HG03571 (cell line): ENCODE results near the gene CCDC9.
A peak's percentile ranks its signal among the peaks of the same experiment; 100 is the strongest.

Experiments
- ATAC-seq: cut with Tn5 transposase; IDR thresholded peaks from one replicate; pipeline ENCODE4 v1.9.1; 2021; ENCODE audit not compliant: unreplicated experiment

Gene CCDC9

DNA sequence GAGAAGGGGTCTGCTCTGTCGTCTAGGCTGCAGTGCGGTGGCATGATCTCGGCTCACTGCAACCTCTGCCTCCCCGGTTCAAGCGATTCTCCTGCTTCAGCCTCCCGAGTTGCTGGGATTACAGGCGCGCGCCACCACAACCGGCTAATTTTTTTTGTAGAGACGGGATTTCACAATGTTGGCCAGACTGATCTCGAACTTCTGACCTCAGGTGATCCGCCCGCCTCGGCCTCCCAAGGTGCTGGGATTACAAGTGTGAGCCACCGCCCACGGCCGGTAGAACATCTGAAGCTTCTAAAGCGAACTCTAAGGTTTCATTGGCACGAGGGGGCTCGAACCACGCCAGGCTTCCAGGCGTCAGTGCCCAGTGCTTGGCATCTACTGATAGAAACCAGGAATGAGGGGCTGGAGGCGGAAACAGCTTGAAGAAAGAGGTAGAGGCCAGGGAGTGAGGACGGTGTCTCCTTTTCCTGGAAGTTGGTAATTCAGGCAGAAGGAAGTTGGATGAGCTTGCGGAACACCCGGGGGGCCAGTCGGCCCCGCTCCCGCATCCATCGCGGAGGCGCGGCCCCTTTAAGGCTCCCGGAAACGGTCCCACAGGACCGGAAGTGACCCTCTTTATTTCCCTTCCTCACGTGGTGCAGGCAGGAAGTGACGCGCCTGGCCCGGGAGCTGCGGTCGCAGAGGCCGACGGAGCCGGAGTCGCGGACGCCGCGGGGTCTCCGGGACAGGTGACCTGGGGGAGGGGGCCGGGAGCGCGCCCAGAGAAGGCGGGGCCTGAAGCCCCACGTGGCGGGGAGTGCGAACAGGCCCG lies at the start of gene CCDC9:
CCDC9 (plus strand) TSS at position 647 of the 814 bp plus-strand sequence. CDS start 1,876 bp downstream, outside the sequence.
- ATAC-seq, result peak; percentile 47

DNA sequence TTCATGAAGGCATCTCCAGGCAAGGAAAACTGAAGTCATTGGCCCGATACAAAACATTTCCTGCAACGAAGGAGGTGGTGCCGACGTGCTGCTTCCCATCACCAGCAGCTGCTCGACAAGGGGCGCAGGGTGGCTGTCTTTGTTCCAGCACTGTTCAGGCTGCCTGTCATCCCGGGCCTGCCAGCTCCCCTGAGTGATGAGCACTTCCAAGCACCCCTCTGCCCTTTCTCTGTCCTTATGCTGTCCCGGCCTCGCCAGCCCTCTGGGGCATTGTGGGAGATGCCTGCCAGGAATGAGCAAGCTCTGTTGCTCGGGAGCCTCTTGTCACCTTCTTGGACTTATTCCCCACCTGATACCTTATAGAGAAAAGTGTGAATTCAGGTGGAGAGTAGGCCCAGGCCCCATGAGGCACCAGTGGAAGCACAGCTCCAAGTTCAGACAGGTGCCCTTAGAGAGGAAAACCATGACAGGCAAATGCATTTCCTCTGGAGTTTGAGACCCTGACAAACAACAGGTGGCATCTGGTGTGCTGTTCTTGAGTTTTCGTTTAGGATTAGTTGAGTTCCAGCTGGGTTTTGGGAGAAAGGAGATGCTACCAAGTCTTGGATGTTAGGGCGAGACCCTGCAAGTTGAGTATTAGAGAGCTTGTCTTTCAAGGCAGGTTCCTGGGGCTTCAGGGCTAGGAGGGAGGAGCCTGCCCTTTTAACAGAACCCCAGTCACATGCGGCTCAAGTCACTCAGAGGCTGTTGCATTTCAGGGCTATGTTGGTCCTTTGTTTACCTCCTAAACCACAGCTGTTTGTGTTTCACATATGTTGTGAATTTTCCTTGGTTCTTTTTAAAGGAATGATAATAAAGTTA lies 46.8 kb upstream of the CCDC9 start:
- ATAC-seq, result no peak

DNA sequence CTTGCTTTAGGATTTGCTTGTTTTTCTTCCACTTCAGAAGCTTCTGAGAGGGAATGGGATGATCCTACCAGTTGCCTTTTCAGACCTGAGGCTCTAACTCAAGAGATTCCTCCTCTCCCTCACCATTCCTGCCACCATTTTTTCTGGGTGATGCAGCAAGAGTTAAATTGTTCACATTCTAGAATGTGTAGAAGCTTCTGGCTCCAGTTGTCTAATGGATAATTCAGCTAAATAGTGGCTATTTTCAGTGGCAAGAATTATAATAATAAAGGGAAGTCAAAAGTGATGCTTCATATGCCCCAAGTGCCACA lies 46.2 kb upstream of the CCDC9 start:
- no peak for ATAC-seq

DNA sequence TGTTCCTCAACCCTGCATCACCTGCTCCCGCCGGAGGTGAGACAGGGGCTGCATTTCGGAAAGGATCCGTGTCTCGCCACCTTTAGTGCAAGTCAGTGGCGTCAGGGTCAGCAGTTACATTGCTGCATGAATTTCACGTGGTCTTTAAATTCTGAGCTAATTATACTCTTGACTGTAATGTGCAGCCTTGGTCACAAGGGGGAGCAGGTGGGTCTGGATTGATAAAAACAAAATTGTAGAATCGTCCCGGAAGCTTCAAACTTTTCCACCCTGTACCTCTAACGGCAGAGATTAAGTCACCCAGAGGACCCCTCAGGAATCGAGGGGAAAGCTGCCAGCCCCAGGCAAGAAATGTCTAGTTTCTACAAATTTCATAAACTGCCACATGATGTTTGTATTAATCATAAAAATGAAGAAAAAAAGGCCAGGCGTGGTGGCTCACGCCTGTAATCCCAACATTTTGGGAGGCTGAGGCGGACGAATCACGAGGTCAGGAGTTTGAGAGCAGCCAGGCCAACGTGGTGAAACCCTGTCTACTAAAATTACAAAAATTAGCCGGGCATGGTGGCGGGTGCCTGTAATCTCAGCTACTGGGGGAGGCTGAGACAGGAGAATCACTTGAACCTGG lies 45.5 kb upstream of the CCDC9 start:
- ATAC-seq, result no peak

DNA sequence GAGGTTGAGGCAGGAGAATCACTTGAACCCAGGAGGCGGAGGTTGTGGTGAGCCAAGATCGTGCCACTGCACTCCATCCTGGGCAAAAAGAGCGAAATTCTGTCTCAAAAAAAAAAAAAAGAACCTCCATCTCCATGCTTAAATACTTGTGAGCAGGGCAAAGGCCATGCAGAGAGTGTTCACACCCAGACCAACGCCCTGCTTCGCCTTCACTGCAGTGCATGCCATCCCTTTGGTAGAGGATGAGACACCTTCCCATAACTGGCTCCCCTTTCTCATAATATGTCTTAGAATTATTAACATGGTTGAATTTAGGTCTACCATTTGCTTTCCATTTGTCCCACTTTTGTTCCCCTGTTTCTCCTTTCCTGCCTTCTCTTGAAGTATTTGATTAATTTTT lies 40.7 kb upstream of the CCDC9 start:
- ATAC-seq, result no peak

DNA sequence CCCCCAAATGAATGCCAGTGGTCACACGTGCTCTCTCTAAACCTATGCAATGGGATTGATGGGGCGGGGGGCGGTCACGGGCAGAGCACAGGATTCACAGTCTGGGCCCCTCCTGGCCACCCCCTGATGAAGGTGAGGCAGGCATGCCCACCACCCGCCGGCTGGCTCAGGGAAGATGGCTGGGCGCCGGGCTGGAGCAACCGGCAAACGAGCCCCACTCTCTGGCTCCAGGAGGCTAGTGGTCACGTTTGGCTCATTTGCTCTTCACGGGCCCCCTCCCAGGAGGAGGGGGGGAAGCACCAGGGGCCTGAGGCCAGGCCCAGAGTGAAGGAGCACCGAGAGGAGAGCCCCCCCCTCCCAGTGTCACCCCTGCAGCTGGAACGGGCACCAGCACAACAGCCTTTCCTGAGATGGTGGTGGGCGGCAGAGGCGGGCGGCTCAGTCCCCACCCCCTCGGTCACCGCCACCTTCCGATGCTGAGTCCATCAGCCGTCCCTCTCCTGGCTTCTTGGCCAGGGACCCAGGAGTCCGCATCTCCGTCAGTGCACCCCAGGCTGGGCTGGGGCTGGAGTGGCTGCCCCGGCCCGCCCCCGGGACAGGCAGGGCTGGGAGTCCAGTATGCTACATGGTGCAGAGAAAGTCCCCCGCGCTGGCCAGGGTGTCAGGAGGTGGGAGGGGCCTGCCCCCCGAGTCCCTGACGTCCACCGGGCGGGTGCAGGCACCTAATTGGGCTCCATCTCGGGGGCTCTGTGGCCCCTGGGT lies 35.1 kb upstream of the CCDC9 start:
- no peak for ATAC-seq

DNA sequence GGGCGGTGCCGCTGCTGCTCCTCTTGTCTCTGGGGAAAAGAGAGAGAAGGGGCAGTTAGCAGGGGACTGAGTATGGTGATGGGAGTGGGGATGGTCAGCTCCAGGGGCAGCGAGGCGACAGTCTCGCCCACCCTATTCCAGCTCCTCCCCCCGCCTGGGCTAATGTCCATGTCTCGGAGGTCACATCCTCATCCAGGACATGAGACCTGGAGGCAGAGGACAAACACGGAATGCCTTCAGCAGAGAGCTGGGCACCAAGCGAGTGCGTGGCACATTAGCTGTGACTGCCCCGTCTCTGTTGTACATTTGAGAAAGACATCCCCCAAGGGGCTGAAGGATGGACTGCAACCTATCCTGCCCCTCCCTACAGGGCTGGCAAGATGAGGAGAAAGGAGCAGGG lies 34.4 kb upstream of the CCDC9 start:
- no peak for ATAC-seq

DNA sequence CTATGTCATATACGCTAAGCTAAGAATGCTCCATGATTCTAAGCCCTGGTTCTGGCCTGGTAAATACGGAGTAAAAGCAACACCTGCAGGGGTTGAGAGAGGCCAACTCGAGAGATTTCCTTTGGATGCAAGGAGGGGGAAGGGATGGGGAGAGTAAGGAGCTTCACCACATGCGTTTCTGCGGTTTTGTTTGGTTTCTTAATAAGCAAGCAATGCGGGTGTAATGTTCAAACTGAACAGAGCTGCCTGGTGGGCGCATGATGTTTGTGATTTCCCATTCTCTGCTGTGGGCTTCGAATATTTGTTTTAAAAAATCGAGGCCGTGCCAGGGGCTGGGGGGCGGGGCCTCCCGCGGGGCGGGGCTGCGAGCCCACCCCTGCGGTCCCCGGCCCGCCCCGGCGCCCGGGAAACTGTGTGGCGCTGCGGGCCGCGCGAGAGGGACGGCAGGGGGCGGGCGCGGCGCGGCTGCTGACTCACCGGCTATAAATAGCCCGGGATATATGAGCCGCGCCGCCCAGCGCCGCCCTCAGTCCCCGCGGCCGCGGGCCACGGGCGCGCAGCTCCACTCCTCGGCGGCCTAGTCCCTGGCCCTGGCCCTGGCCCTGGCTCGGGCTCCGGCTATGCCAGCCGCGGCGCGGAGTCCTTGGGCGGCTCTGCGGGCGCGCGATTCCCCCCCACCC lies 30.4 kb upstream of the CCDC9 start:
- ATAC-seq, result peak; percentile 28

DNA sequence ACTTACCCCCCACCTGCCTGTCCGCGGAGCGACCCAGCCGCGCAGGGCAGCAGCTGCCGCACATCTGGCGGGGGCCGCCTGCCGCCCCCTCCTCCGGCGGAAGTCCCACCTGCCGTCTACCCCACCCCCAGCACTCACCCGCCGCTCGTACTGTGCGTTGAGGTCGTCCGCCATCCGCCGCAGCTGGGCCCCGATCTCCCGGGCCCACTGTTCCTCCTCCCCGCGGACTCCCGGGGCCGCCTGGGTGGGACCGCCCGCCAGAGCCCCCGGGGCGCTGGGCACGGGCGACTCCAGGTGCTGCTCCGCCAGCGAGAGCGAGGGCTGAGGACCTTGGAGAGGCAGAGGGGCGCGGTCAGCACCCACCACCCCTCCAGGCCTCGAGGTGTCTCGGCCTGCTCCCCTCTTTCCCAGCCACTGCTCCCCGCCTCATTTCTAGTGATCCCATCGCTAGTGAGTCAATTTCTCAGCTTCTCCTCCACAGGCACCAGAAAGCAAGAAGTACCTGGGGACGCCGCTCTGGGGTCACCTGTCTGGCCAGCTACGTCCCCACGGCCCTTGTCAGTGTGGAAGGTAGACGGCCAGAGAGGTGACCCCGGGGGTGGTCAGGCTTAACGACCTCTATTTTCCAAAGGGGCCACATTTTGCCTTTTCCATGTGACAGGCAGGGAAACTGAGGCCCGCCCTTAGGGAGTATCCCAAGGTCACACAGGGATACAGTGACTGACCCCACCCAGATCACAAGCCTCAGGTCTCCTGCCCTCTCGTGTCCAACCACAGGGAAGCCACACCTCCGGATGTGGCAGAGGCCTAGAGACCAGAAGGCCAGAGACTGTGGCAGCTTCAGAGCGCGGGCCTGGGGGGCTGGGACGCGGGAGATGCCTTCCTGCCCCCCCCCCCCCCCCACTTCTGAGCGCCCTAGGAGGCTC lies 29.6 kb upstream of the CCDC9 start:
- peak; percentile 4 for ATAC-seq

DNA sequence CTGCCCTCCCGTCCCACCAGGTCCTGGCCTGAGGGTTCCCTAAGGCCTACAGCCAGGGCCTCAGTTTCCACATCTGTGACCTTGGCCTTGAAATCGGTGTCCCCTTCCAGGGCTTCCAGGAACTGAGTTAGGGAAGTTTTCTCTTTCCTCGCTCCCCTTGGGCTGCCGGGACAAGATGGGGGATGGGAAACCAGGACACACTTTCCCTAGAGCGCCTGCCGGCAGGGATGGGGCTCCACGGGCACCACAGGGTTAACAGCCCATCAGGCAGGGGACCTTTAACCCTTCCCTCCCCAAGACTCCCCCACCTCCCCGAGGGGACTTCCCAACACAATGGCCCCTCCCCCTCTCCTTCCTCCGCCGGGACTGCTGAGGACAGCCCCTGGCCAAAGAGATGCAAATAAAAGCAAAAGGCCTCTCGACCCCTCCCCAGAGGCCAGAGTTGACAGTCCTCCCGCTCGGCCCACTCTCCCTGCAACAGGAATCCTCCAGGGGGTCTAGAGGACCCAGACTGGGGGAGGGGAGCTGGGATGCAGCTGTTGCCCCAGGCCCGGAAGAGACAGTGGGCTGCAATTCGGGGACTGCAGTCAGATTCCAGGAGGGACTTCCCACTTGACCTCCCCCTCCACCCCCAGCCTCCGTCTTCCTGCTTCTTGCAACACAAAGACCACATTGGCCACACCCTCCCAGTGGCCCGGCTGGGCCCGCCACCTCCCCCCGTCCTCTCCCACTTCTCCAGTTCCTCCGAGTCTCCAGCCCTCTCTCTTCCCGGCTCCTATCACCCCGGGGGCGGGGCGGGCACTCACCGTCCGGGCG lies 28.8 kb upstream of the CCDC9 start:
- no peak for ATAC-seq

DNA sequence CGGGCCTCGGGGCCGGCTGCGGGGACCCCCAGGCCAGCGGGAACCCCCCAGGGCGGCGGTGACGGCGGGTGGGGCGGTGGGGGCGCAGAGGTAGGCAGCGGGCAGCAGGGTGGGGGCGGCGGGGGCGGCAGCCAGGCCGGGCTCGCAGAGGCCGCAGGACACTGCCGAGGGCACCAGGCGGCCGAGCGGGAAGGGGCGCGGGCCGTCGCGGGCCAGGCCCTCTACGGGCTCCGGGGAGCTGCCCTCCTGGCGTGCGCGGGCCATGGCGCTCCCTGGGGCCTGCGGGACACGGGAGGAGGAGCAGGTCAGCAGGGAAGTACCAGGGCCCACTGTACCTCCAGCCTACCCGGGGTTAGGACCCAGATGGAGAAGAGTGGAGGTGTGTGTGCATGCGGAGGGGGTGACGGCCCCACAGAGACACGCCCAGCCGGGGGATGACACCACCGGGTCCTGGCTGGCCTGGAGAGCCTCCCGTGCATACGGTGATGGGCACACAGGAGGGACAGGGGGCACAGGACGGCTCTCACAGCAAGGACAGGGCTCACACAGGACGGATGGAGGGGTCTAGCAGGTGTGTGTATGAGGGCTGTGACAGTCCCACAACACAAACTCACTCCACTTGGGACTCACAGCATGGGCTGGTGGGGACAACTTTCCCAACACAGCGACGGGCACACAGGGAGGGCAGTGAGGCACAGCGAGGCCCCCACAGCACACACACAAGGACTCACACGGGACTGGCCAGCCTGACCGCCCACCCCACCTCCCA lies 28.0 kb upstream of the CCDC9 start:
- no peak for ATAC-seq

DNA sequence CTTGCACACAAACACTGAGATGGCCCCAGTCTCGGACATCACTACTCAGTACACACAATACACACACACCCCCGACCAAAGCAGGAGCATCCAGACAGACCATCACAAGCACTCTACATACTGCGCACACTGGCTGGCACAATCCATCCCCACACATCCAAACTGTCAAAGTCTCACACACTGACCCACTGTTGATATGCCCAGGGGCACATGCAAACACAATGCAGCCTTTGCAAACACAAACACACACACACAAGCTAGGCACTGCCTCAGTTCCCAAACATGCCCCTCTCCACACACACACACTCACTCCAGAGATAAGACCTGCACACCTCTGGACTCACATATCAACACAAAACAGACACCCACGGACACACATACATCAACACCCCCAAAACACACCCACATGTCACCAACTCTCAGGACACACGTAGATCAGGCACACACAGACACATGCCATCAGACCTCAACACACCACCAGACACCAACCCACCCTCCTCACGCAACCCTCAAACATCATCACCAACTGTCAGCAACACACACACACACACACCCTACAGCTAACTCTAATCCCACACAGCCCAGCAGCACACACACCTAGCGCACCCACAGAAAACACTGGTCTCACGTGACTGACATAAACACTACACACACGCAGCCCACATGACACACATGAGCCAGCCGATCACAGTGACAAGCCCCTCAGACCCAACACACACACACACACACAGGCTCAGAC lies 27.2 kb upstream of the CCDC9 start:
- no peak for ATAC-seq

DNA sequence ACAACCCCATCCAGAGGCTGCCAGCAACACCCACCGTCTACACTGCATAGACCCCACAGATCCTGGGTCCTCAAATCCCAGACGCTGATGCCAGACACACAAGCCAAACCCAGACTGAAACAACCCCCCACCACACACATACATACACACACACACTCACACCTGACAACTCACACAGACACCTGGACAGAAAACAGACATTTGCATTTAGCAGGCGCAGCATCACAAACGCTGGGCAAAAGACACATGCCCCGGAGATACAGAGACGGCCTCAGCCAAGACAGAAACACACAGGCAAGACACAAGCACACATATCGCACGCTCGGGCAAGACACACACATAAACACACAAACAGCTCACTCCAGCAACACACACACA lies 26.7 kb upstream of the CCDC9 start:
- ATAC-seq, result no peak

DNA sequence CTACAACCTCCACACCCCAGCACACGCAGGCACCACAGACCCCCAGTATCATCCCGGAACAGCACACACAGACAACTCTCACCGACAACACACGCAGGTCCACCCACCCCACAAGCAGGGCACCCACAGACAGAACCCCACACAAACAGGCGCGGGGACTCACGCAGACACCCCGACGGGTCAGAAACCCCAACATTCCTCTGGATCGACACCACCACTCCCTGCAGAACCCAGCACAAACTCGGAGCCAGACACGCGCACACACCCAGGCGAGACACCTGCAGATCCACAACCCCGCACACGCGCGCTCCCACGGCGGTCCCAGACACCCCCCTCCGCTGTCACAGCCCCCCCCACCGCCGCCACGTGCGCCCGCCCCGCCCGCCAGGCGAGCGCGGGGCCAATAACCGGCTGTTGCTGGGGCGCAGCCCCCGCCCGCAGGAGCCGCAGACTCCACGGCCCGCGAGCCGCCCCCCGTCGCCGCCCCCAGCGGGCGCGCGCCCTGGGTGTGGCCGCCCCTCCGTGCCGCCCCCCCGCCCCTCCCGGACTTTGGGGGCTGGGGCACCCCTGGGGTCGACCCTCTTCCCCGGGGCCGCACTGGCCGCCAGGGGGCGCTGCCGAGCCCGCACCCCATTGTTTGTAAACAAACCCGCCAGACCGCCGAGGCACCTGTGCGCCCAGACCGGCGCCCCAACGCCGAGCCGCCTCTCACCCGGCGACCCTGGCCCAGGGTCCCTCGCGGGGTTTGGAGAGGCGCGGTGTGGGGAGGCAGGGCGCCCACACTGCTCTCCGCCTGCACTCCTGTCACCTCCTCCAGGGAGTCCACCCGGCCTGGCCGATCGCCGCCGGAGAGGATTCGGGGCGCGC lies 26.0 kb upstream of the CCDC9 start:
- no peak for ATAC-seq

DNA sequence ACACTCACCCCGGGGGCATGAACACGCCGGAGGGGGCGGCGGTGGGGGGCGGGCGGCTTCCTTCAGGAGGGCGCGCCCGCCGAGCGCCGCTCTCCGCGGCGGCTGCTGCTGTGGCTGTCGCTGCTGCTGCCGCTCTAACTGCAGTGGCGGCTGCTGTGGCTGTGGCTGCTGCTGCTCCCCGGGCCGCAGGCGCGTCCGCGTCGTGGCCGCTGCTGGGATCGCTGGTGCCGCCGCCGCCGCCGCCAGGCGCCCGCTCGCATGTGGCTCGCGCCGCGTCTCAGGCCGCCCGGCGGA lies 25.5 kb upstream of the CCDC9 start, which contains the start of gene BBC3:
BBC3 (minus strand) TSS at position 279 of the 294 bp plus-strand sequence. CDS start 2,768 bp downstream, outside the sequence.
- ATAC-seq, result no peak
